HG03469 (cell line): Measurements from ENCODE around the gene ETV5.

Experiments
- ATAC-seq: cut with Tn5 transposase; IDR thresholded peaks from one replicate; pipeline ENCODE4 v1.9.1; 2021; ENCODE audit warnings: mild to moderate bottlenecking, moderate library complexity, moderate number of reproducible peaks; ENCODE audit not compliant: unreplicated experiment

ETV5 gene

DNA sequence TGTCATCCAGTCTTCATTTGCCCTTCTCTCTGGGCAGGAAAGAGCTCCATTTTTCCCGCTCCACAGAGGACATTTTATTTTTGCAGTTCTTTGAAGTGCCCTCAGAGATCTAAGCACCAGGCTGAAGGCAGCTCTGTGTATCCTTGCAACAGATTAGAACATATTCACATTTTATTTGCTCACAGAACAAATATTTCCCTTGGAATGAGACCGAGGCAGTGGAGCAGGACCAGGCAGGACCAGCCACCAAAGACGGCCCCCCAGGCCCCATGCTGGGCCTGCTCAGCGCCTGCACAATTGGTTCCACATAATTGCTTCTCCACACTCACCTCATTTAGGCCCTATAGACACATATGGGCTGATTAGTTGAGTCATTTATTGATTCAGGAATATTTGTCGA lies 15.7 kb upstream of the ETV5 start:
- ATAC-seq, result no peak

DNA sequence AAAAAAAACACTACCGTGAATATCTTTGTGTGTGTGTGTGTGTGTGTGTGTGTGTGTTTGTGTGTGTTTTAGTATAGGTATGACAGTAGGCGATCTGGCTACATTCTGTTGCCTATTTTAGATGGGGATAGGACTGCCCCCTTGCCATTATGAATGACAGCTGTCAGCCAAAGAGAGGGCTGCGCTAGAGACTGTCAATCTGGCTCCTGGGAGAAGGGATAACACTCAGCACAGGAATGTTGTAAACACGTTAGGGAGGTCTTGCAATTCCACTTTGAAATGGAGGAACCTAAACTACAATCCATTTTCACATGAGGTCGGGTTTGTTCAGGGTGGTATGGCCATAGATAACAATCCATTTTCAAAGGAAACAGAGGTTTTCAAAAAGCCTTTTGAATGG lies 14.1 kb upstream of the ETV5 start:
- ATAC-seq, result no peak

GRCh38 chr3:186121968-186122367 lies 13.1 kb upstream of the ETV5 start:
- ATAC-seq, result no peak

- no peak for ATAC-seq
Measured at GRCh38 chr3:186121278-186121677, 12.4 kb upstream of the ETV5 start.

- ATAC-seq, result no peak
Measured at GRCh38 chr3:186119499-186119898, 10.6 kb upstream of the ETV5 start.

DNA sequence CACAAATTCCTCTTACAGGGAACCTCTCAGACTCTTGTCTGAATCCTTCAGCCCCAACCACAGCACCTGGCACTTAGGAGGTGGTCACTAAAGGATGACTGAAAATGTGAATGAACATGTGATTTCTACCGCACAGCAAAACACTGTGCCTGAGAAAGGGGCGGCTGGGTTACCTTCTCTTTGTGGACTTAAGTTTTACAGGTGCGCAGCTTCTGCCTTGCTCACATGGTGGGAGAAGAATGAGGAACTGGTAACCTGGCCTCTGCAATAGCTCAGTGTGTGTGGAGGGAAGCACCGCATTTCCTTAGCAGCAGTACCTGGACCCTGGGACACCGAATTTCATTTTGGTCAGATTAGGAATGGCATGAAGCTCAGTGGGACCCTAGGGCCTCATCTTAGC lies 9.8 kb upstream of the ETV5 start:
- no peak for ATAC-seq

- ATAC-seq, result no peak
Measured at GRCh38 chr3:186117521-186118134, 8.7 kb upstream of the ETV5 start.

- no peak for ATAC-seq
Measured at GRCh38 chr3:186115239-186115996, 6.5 kb upstream of the ETV5 start.

- no peak for ATAC-seq
Measured at GRCh38 chr3:186110975-186111974, 2.4 kb upstream of the ETV5 start.

GRCh38 chr3:186109897-186110803 lies 1.3 kb upstream of the ETV5 start:
- no peak for ATAC-seq

GRCh38 chr3:186108106-186108940 lies 566 bp downstream of the ETV5 start:
- no peak for ATAC-seq

- no peak for ATAC-seq
Measured at GRCh38 chr3:186107215-186108105, 1.4 kb downstream of the ETV5 start.

DNA sequence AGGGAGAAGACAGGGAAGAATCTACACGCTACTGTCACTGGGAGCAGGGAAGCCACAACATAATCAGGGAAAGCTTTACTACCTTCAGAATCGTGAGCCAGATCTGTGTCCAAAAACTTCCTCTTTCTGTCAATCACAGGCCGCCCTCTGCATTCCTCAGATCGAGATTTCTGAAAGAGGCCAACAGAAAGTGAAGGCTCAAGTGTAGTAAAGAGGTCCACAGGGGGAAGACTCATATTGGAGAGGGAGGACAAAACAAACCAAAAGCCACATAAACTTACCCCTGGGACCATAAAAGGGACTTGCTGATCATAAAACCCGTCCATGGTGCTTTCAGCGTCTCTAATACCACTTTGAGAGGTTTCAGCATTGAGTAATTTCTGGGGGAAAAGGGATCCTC lies 3.3 kb downstream of the ETV5 start:
- ATAC-seq, result no peak

- no peak for ATAC-seq
Measured at GRCh38 chr3:186102687-186103086, 6.2 kb downstream of the ETV5 start.

GRCh38 chr3:186100398-186100797 lies 8.5 kb downstream of the ETV5 start:
- ATAC-seq, result no peak

- ATAC-seq, result no peak
Measured at GRCh38 chr3:186099178-186099577, 9.7 kb downstream of the ETV5 start.

DNA sequence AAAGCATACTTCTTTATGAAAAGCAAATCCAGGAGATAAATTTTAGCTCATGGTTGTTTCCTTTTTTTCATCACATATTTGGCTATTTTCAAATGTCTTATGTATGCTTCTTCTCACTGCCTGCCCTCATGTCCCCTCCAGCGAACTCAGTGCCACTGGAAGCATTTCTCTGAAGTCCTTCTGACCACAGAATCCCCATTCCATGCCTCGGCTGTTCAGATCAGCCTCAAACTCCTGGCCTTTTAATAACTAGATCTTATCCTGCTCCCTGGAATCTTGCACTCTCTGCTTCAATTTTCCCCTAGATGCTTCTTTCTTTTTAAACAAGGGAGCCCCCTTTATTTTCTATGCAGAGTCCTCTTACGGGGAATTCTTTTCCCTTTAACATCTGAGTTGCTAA lies 10.1 kb downstream of the ETV5 start:
- ATAC-seq, result no peak

DNA sequence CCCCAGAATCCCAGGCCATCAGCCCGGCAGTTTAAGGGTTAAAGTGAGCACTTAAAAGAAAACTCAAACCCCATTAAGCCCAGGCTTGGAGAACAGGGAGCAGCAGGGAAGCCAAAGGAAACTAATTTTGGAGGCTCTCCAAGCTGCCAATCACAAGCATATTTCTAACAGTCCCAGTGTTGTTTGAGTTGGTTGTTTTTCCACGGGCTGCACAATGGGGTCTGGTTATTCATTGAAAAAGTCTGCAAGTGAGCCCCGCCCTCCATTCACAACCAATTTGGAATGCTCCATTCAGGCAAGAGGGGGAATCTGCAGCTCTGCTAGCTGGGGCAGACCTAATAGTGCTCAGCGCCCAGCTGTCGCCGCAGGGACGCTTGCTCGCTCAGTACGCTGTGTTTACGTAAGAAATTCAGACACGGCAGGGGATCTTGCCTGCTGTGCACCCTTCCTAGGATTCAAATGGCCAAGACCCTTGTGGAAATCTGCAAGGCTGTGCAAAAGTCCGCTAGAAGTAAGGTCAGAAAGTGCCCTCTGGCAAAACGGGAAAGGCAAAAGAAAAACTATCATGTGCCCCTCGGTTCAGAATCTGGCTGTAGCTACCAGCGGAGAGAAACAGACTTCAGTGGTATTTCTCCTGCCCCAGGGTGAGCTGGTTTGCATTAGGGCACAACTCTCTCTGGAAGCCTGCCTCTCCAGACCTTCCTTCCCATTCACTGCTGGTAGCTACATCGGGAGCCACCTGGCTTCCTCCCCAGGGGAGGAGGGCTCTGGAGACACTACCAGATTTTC lies 11.0 kb downstream of the ETV5 start:
- no peak for ATAC-seq
